WTC11 (cell line): ENCODE data around the gene SPNS3.

Experiments
- NR3C1 ChIP-seq: sonication (generic); formaldehyde crosslinking; conservative IDR thresholded peaks from 2 replicates; pipeline ENCODE4 v1.8.1; 2023; ENCODE audit warnings: low read depth, mild to moderate bottlenecking, missing genetic modification reagents
- SP1 ChIP-seq: sonication (generic); formaldehyde crosslinking; conservative IDR thresholded peaks from 2 replicates; pipeline ENCODE4 v1.8.1; 2022; ENCODE audit warnings: missing genetic modification reagents
- STAT6 ChIP-seq: sonication (generic); formaldehyde crosslinking; conservative IDR thresholded peaks from 2 replicates; pipeline ENCODE4 v1.8.1; 2023; ENCODE audit warnings: mild to moderate bottlenecking, low read depth, missing genetic modification reagents, moderate library complexity
- TEAD4 ChIP-seq: sonication (generic); formaldehyde crosslinking; IDR thresholded peaks from 2 replicates; pipeline ENCODE4 v1.8.0; 2022; ENCODE audit warnings: mild to moderate bottlenecking, missing genetic modification reagents
- ZNF281 ChIP-seq: sonication (generic); formaldehyde crosslinking; IDR thresholded peaks from 2 replicates; pipeline ENCODE4 v1.8.0; 2023; ENCODE audit warnings: mild to moderate bottlenecking, missing genetic modification reagents
- TF ChIP-seq, protein P1 (sequence below): sonication (generic); formaldehyde crosslinking; IDR thresholded peaks from 2 replicates; pipeline ENCODE4 v1.8.1; 2022; ENCODE audit warnings: mild to moderate bottlenecking, missing genetic modification reagents, moderate library complexity, borderline replicate concordance
- TF ChIP-seq, protein P2 (sequence below): fragments of 200-600 bp; IDR thresholded peaks from 2 replicates; pipeline ENCODE4 v1.8.0; 2022; ENCODE audit warnings: antibody characterized with exemption
- TF ChIP-seq, protein P3 (sequence below): sonication (generic); formaldehyde crosslinking; IDR thresholded peaks from 2 replicates; pipeline ENCODE4 v1.8.0; 2022; ENCODE audit warnings: mild to moderate bottlenecking, missing genetic modification reagents

- TF ChIP-seq SP1 (CRISPR knock-in tag) (no peak), TEAD4 (no peak), STAT6 (CRISPR knock-in tag) (no peak), NR3C1 (CRISPR knock-in tag) (no peak), ZNF281 (CRISPR knock-in tag) (no peak)
- TF ChIP-seq, protein P1, sequence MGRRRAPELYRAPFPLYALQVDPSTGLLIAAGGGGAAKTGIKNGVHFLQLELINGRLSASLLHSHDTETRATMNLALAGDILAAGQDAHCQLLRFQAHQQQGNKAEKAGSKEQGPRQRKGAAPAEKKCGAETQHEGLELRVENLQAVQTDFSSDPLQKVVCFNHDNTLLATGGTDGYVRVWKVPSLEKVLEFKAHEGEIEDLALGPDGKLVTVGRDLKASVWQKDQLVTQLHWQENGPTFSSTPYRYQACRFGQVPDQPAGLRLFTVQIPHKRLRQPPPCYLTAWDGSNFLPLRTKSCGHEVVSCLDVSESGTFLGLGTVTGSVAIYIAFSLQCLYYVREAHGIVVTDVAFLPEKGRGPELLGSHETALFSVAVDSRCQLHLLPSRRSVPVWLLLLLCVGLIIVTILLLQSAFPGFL = no peak
- TF ChIP-seq, protein P2, sequence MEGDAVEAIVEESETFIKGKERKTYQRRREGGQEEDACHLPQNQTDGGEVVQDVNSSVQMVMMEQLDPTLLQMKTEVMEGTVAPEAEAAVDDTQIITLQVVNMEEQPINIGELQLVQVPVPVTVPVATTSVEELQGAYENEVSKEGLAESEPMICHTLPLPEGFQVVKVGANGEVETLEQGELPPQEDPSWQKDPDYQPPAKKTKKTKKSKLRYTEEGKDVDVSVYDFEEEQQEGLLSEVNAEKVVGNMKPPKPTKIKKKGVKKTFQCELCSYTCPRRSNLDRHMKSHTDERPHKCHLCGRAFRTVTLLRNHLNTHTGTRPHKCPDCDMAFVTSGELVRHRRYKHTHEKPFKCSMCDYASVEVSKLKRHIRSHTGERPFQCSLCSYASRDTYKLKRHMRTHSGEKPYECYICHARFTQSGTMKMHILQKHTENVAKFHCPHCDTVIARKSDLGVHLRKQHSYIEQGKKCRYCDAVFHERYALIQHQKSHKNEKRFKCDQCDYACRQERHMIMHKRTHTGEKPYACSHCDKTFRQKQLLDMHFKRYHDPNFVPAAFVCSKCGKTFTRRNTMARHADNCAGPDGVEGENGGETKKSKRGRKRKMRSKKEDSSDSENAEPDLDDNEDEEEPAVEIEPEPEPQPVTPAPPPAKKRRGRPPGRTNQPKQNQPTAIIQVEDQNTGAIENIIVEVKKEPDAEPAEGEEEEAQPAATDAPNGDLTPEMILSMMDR = no peak
- TF ChIP-seq, protein P3, sequence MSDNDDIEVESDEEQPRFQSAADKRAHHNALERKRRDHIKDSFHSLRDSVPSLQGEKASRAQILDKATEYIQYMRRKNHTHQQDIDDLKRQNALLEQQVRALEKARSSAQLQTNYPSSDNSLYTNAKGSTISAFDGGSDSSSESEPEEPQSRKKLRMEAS = no peak
Observed at GRCh38 chr17:4500191-4500571, 66.4 kb downstream of the SPNS3 start.
